Measurements from ENCODE around the gene CCDC187.

Gene CCDC187

GRCh38 chr9:136297016-136297691 lies 6.7 kb downstream of the CCDC187 start:
- DNase-seq = no peak

DNA sequence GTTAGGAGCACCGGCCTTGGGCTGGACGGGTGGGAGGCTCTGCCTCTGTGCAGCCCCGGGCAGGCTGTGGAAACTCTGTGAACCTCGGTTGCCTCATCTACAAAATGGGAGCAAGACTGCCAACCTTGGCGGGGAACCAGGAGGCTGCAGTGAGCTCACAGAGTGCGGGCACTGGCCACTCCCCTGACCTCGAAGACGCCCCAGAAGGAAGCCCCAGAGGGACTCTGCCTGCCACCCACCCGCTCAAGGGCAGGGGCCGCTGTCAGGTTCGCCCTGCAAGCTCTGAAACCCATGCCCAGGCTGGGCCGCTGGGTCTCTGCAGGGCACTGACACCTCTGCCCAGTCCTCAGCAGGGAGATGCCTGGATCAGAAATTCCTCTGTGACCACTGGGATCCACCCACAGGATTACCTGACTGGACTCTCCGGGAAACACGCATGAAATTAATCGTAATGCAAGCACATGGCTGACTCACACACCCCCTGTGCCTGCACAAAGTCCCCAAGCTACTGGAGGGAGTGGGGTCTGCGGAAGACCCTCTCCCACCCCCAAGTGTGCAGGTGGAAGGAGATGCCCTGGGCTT lies 7.4 kb downstream of the CCDC187 start:
- no peak for DNase-seq

DNA sequence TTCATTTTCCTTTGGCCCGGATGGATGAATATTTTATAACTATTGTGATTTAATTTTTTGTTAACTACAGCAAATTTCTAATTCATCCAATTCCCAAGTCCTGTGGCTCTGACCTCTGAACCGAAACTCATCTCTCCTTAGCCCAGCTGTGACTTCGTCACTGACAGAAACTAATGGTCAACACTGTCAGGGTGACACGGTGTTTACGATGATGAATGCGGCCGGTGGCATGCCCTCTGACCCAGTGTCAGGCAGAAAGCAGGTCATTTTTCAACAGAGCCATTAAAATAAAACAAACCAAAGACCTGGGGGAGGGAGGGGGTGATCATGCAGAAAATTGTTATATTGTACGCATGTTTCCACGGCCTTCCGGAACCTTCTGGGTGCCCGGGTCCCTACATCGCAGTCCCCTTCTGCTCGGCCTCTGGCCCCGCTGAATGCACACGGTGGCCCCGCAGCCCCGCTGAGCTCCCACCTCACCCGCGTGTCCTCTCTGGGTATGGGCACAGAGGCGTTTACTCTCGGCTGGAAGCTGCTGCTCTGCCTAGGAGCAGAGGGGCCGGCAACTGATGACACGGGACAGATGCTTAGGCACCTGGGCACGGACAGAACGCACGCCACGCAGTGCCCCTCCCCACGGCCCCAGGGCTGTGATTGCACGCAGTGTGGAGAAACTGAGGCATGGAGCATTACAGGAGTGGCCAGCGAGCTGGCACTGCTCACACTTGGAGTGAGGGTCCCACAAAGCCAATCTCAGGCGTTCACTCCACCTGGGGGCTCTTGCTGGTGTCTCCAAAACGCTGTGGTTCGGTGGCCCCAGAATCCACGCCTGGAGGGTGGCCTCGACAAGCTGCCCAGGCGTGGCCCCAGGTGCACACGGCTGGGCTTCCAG lies 8.1 kb downstream of the CCDC187 start:
- no peak for DNase-seq

DNA sequence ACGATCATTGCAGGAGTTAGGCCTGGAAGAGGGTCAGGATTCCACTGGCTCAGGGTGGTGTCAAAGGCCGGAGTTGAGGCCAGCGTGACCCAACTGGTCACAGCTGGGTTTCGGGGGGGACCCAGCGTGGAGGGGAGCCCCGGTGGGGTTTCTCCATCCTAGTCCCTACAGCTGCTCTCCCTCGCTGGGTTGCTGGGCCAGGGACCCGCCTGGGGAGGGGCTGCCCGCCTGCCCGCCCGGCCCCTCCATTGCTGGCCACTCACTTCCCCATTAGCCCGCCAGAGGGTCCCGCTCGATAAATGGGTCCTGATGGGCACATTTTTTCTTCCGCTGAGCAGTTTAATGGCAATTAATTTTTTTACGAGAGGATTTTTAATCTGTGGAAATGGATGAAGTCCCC lies 8.8 kb downstream of the CCDC187 start:
- DNase-seq = no peak

DNA sequence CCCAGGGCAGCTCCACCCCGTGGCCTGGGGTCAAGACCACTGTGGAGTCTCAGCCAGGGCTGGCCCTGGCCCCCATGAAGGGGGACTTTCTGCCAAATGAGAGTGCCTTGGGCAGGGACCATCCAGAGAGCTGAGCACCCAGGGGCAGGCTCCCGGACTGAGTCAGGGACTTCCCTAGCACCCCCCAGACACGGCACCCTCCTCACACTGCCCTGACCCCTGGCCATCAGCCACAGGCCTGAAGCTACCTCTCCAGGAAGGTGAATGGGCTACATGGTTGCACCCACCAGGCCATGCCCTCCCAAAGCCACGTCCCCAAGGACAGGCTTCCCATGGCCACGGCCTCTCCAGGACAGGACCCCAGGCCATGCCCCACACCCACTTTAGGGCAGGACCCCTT lies 9.5 kb downstream of the CCDC187 start:
- no peak for DNase-seq

GRCh38 chr9:136293476-136294077 lies 10.3 kb downstream of the CCDC187 start:
- no peak for DNase-seq

- no peak for DNase-seq
Observed at GRCh38 chr9:136292591-136293448, 11.1 kb downstream of the CCDC187 start.

GRCh38 chr9:136292026-136292538 lies 11.8 kb downstream of the CCDC187 start:
- no peak for DNase-seq

- DNase-seq = no peak
Observed at GRCh38 chr9:136291306-136292025, 12.4 kb downstream of the CCDC187 start.

DNA sequence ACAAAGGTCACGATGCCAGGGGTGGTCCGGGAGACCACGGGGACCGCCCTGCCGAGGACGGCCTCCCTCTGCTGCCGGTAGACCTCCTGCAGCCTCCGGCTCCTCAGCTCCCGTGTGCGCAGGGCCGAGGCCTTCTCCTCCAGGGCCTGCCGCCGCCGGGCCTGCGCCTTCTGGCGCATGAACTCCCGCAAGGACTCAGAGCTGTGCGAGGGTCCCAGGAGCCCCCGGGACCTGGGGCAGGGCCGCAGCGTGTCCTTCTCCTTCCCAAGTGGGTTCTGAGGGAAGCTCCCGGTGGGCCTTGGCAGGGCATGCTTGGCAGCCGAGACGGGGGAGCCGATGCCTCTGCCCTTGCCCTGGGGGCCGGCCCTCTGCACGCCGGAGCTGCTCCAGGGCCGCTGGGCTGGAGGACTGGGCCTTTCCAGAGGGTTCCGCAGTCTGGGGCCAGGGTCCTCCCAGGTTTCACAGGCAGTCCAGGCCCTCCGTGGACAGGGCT lies 13.3 kb downstream of the CCDC187 start:
- DNase-seq = no peak

- peak; percentile 28 for DNase-seq
Observed at GRCh38 chr9:136289651-136290507, 14.0 kb downstream of the CCDC187 start.

DNA sequence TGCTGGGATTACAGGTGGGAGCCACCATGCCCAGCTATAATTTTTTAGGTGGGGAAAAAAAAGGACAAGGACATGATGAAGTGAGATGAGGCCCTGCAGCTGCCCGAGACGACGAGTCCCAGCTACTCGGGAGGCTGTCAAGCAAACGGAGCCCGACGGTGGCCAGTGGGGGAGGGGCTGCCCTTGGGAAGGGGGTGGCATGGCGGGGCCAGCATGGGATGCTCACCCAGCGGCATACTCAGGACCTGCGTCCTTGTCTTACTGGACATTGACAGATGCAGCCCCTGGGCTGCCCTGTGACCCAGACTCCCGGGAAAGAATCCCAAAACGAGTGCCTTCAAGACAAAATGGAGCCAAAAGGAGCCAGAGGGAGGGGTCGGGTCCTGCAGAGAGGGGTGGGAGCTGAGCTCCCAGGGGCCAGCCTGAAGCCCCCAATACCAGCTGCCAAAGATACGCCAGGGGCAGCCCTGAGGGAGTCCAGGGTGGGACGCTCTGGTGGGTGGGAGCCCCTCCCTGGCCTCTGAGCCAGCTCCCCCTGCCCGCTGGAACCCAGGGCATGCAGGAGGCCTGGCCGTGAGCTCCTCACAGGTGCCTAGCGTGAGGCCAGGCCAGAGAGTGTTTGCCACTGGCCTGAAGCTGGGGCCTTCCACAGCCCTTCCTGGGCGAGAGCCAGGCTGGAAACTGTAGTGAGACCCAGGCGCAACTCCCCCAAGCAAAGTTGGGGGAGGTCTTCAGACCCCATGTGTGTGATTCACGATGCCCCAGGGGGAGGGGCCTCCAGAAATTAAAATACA lies 15.7 kb downstream of the CCDC187 start:
- no peak for DNase-seq

DNA sequence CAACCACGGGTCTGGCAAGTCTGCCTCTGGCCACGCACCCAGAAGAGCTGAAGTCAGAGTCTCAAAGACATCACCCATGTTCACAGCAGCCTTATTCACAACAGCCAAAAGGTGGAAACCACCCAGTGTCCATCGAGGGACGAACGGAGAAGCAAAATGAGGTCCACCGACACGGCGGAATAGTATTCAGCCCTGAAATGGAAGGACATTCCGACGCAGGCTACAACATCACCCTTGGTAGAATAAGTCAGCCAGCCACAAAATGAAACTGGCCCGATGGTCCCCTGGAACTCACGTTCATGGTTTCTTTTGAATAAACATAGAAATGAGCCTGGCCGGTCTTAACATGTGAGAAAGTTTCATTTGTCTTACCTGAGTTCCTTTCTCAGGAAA lies 16.9 kb downstream of the CCDC187 start:
- DNase-seq = no peak

DNA sequence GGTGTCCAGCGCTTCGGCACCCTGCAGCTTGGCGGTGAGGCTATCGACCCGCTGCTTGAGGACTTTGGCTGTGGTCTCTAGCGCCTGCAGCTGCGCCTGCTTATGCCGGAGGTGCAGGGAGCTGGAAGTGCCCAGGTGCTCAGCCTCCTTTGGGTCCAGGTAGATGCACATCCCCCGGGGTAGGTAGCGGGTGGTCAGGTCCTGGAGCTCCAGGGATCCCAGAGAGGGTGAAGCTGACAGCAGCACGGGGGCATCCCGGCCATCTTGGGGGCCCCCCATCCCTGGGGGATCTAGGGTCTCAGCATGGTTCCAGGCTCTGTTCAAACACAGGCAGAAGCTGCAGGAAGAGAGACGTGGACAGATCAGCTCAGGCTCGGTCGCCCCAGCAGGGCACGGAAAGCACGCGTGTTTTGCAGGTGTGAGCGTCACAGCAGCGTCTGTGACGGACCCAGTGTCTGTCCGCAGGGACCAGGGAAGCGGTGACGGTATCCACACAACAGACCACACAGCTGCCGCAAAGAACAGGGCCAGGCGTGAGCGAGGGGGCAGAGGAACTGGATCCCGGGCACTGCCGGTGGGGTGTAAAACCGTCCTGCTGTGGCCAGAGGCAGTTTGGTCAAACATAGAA lies 17.4 kb downstream of the CCDC187 start:
- DNase-seq = no peak

DNA sequence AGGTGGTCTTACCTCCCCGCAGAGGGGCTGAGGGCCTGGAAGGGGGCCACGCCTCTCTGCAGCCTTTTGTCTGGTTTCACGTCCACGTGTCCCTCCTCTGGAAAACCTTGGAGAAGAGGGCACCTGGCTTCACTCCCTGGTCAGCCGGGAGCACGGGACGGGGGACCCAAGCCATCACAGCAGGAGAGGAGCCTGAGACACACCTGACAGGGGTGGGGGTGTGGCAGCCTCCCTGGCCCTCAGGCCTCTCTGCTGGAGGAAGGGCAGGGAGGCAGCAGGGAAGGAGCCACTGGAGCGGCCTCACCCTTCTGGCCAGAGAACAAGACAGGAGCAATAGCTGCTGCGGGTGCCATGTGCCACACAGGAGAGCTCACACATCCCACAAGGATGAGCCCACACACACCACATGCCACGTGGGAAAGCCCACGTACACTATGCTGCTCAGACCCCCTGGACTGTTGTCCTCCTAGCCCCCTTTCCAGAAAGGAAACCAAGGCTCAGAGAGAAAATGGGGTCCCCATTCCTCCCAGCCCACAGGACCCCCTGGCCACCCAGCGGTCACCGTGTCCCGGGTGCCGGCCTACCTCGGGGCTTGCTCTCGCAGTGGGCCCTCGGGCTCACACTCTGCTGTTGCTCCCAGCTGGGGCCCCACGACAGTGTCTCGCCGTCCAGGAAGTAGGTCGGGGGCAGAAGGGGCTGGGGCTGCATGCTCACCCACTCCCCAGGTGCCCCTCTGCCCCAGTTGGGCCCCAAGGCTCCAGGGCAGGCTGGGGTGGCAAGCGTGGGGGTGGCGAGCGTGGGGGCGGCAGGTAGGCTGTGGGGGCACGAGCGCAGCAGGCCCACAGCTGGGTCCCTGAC lies 18.2 kb downstream of the CCDC187 start:
- DNase-seq = no peak

- DNase-seq = no peak
Observed at GRCh38 chr9:136284951-136285350, 18.9 kb downstream of the CCDC187 start.

DNA sequence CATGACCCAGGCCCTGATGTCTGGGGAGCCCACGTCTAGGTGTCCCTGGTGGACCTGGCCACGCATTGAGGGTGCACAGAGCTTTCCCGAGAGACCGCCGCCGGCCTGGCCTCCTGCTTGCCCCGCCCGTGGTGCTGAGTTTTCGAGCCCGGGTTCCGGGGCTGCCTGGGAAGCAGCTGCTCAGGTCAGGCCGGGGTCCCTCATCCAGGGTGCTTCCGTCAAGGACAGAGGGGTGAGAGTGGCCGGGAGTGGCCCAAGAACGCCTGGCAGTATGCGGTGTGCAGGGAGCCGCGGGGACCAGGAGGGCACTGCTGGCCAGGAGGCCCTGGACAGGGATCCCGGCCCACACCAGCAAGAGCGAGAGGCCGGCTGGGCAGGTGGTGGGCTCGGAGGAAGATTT lies 19.6 kb downstream of the CCDC187 start:
- DNase-seq = no peak

All from OCI-M1 (cell line).